Fibroblast of skin of right biceps (primary cell): ENCODE results near the gene ULK4.

Experiments used
- DNase-seq: peaks from one replicate; pipeline ENCODE4 v3.0.0-alpha.2; 2013

The ULK4 gene

GRCh38 chr3:41241800-41242571 is 719.9 kb downstream of the ULK4 start:
- no peak for DNase-seq

GRCh38 chr3:41241161-41241560 is 720.7 kb downstream of the ULK4 start:
- DNase-seq = no peak

GRCh38 chr3:41239587-41239986 is 722.3 kb downstream of the ULK4 start:
- DNase-seq = peak; percentile 31

GRCh38 chr3:41237907-41238306 is 724.0 kb downstream of the ULK4 start:
- no peak for DNase-seq

- DNase-seq = no peak
Measured at GRCh38 chr3:41236228-41236627, 725.7 kb downstream of the ULK4 start.

- no peak for DNase-seq
Measured at GRCh38 chr3:41234823-41235721, 726.8 kb downstream of the ULK4 start.

- DNase-seq = peak; percentile 92
Measured at GRCh38 chr3:41224120-41224806, 737.6 kb downstream of the ULK4 start.

- no peak for DNase-seq
Measured at GRCh38 chr3:41223691-41224090, 738.2 kb downstream of the ULK4 start.

- DNase-seq = no peak
Measured at GRCh38 chr3:41223078-41223477, 738.8 kb downstream of the ULK4 start.

- no peak for DNase-seq
Measured at GRCh38 chr3:41222501-41222900, 739.4 kb downstream of the ULK4 start.

GRCh38 chr3:41222012-41222411 is 739.9 kb downstream of the ULK4 start:
- DNase-seq = no peak

GRCh38 chr3:41220906-41221677 is 740.8 kb downstream of the ULK4 start:
- DNase-seq = no peak

- DNase-seq = no peak
Measured at GRCh38 chr3:41219424-41219823, 742.5 kb downstream of the ULK4 start.

- no peak for DNase-seq
Measured at GRCh38 chr3:41216993-41217392, 744.9 kb downstream of the ULK4 start.

GRCh38 chr3:41216422-41216821 is 745.5 kb downstream of the ULK4 start:
- DNase-seq = no peak

- DNase-seq = no peak
Measured at GRCh38 chr3:41213588-41213987, 748.3 kb downstream of the ULK4 start.

- no peak for DNase-seq
Measured at GRCh38 chr3:41212088-41212487, 749.8 kb downstream of the ULK4 start.

- DNase-seq = no peak
Measured at GRCh38 chr3:41210966-41211365, 750.9 kb downstream of the ULK4 start.

- no peak for DNase-seq
Measured at GRCh38 chr3:41209646-41210045, 752.3 kb downstream of the ULK4 start.

- peak; percentile 58 for DNase-seq
Measured at GRCh38 chr3:41208507-41209220, 753.2 kb downstream of the ULK4 start.

- DNase-seq = no peak
Measured at GRCh38 chr3:41207355-41207754, 754.5 kb downstream of the ULK4 start.

GRCh38 chr3:41205591-41205990 is 756.3 kb downstream of the ULK4 start:
- DNase-seq = no peak
